GM21723 (cell line): ENCODE measurements around the gene KCNQ1.

ENCODE experiments used
- ATAC-seq: cut with Tn5 transposase; IDR thresholded peaks from one replicate; pipeline ENCODE4 v1.9.1; 2021; ENCODE audit warnings: mild to moderate bottlenecking, moderate library complexity; ENCODE audit not compliant: unreplicated experiment

Gene KCNQ1

GRCh38 chr11:2706321-2706720, 261.5 kb downstream of the KCNQ1 start:
- no peak for ATAC-seq

DNA sequence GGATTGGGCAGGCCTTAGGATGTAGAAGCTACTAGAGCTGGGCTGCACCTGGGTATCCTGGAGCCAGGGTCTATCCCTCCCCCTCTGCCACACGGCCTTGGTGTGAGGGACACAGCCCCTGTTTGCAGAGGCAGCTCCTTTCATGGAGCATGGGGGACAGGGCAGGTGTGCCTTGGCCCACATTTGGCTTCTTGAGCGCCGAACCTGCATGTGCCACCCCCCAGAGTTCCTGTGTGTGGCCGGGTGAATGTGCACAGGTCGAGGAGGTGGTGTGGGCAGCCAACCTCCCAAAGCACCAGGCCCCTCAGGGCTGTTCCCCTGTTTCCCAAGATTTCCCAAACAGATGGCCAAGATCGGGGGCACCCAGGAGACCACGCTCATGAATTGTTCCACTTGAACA, 262.9 kb downstream of the KCNQ1 start:
- ATAC-seq: no peak

- no peak for ATAC-seq
Observed at GRCh38 chr11:2708151-2708581, 263.4 kb downstream of the KCNQ1 start.

DNA sequence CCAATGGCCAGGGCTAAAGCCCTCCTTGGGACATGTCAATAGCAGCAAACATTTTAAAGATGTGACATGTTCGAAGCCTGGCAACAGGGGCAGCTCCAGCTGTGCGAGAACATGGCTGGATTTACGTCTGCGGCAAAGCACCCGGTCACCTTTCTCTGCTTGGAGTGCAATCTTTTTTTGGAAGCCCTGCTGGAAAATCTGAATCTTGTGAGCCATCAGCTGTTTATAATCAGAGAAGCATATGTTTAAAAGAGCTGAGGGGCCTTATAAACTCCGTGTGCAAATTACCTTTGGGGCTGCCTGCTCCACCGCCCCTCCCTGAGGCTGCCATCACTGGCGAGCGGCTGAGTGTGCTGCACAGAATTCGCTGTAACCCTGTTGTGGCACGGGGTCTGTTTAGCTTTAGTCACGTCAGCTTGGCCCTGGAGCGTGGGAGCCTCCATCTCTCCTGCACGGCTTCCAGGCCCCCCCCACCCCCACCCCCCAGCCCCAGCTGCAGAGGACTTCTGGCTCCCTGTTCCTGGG, 264.0 kb downstream of the KCNQ1 start:
- no peak for ATAC-seq

- ATAC-seq: no peak
Observed at GRCh38 chr11:2709429-2709828, 264.6 kb downstream of the KCNQ1 start.

DNA sequence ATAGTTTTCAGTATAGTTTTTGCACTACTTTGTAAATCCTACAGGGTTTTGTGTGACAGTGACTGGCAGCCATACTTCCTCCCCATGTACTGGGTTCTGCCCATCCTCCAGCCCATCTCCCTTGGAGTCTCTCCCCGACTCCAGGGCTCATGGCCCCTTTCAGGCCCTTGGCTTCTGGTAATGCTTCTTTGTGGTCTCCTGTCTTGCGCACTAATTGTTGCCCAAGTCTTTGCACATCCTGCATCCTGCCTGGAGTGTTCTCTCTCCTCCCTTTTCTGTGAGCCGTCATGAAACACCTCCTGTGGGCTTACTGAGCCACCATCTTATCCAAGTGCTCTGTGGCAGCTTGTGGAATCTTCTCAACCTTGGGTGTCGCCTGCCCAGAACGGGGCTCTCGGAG, 266.4 kb downstream of the KCNQ1 start:
- no peak for ATAC-seq

GRCh38 chr11:2713094-2713493, 268.3 kb downstream of the KCNQ1 start:
- no peak for ATAC-seq

DNA sequence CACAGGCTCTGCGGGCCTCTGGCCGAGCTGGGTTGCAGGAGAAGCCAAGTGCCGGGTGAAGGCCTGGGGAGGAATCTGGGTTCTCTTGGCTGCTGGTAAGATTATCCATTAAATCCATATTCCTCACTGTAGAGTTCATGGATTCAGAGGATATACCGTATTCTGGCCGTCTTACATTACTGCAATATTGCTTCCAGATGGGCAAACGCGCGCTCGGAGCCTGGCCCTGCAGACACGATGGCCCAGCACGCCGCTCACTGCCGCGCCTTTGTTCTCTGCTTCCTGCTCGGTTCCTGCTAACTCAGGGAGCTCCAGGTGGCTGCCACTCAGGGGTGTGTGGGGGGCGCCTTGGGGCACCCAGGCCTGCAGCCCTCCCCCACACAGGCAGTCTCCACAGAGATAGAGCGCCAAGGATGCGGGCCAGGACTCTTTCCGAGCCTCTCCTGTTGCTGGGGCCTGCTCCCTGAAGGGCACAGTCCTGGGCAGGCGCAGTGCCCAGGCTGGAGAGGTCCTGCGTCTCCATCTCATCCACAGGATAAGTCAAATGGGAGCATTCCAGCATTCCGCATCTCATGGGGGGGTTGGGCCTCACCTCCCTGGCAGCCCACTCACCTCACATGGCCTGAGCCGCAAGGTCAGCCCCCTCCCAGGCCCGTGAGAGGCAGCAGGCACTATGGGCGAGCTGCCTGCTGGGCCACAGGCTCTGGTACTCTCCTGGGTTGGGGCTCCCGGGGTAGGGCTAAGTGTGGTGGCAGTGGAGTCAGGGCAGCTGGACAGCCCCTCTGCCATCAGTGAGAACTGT, 269.1 kb downstream of the KCNQ1 start:
- ATAC-seq: no peak

DNA sequence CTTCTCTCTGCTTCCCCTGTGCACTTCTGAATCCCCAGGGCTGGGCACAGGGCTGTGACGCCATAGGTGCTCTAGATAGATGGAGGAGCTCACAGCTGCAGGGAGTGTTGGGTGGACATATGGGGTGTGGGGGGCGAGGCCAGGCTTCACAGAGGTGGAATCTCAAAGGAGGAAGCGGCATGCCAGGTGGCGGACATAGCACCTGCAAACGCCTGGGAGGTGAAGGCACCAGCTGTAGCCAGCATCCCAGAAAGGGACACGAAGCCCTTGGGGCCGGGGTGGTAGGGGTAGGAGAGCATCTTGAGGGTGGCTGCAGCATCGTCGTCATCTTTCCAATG, 269.6 kb downstream of the KCNQ1 start:
- ATAC-seq: no peak

- no peak for ATAC-seq
Observed at GRCh38 chr11:2714871-2715270, 270.1 kb downstream of the KCNQ1 start.

DNA sequence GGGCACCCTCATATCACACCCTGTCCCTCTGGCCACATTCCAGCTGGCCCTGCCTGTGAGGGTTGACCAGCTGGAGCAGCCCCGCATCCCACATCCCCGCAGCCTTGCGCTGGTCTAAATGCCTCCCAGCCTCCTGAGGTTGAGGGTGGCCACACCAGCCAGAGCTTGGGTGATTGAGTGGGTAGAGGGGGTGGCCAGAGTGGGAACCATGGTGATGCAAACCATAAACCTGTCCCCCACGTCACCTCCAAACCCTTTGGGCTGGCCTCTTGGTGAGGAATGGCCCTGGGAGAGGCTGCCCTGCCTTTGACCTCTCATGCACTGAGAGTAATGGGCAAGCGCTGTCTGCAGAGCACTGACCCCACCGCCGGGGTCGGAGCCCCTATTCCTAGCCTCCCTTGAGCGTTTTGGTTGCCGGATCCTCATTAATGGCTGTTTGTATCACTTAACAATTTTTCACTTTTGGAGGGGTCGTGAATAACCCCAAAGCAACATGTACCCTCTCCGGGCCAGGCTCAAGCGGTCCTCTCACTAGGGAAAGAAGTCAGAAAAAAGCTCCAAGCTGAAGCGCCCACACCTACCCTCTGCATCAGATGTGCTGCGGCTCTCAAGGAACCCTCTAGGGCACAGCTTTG, 271.0 kb downstream of the KCNQ1 start:
- no peak for ATAC-seq

GRCh38 chr11:2716376-2717095, 271.7 kb downstream of the KCNQ1 start:
- no peak for ATAC-seq

GRCh38 chr11:2717561-2718325, 272.9 kb downstream of the KCNQ1 start:
- ATAC-seq: no peak

GRCh38 chr11:2718817-2719438, 274.1 kb downstream of the KCNQ1 start:
- ATAC-seq: no peak

- ATAC-seq: no peak
Observed at GRCh38 chr11:2719831-2720590, 275.2 kb downstream of the KCNQ1 start.

DNA sequence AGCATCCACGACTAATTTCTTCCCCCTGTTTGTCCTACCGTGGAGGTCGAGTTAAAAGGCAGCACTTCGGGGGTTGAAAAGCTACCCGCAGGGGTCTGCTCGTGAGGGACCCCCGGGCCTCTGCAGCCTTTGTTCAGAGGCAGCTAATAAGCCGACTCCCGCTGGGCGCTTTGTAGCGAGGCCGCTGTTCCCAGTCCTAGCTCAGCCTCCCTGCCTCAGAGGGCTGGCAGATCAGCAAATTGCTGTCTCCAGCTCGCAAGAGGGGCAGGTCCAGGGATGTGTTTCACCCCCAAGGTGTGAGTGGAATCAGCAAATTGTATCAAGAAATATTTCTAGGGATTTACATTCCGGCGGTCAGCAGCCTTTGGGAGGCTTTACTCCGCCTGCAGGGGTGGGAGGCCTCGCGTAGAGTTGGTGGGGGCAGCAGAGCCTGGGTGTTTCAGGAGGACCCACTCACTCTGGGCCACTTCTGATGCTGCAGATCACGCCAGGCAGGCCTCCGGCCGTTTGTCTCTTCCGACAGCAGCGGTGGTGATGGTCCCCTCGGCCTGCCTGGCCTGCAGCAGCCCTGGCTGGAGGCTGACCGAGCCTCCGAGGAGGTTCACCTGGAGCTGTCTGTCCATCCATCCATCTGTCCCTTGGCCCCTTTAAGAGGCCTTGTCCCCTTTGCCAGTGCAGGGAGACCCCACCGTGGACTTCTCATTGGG, 276.6 kb downstream of the KCNQ1 start:
- no peak for ATAC-seq

DNA sequence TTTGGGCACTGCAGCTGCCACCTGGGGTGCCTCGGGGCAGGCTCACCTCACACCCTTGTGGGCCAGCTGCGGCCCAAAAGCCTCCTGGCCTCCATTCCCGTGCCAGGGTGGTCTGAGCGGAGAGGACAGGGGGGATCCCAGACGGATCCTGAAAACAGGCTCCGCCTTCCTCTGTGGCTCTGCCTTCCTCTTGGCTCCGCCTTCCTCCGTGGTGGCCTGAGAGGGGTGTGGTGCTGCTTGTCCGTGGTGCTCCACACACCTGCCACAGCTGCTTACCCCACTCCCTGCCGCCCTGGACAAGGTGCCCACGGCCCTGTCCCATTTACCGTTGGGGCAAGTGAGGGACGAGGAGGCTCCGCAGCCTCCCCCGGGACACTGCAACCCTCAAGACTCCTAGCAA, 278.1 kb downstream of the KCNQ1 start:
- no peak for ATAC-seq

DNA sequence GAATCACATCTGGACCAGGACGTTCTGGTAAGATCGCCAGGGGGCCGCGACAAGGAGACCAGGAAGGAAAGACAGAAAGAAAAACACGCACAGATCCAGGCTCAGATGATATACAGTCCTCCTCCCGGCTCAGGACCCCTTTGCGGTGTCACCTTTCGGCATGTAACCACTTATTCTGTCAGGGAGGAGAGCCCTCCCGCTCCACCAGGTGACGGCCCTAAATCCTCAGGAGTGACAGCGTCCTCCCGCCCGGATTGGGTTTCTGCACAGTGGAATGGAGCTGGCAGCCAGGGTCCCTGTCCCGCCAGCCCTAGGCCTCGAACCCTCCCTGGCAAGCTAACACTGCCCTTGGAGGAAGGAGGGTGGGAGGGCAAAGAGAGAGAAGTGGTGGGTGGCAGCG, 279.3 kb downstream of the KCNQ1 start:
- no peak for ATAC-seq

DNA sequence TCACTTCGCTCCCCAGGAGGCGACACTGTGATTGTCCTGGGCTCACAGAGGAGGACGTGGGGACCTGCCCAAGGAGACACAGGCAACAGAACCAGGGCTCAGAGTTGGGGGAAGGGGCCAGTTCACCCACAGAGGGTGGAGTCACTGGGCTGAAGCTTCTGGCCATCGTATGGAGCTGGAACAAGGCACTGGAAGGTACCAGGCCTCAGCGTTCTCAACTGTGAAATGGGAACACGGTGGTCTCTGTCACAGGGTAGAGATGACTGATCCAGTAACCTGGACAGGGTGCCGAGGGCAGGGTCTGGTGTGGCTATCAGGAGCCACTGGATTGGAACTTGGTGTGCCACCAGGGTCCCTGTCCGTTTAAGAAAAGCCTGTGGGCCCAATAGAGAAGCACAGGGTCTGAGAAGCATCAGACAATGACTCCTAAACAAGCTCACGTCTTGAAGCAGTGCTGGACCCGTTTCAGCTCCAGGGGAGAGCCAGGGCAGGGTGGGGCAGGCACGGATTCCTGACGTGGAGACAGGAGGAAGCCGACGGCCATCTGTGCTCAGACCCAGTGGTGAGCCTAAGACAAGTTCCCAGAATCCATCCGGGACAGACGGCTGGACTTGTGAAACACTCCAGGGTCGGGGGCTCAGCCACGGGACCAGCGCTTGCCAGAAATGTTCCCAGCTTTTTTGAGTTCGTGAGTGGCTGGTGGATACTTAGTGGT, 280.0 kb downstream of the KCNQ1 start:
- ATAC-seq: no peak
